ENCODE results near the gene RABAC1. TPM values are rescaled to one million over a fixed set of nuclear protein-coding genes. Genes with fewer than 3 reads are reported as not detected.

RABAC1 gene
- total RNA-seq, 1 experiment from 2014 or later, result 66.3 TPM

DNA sequence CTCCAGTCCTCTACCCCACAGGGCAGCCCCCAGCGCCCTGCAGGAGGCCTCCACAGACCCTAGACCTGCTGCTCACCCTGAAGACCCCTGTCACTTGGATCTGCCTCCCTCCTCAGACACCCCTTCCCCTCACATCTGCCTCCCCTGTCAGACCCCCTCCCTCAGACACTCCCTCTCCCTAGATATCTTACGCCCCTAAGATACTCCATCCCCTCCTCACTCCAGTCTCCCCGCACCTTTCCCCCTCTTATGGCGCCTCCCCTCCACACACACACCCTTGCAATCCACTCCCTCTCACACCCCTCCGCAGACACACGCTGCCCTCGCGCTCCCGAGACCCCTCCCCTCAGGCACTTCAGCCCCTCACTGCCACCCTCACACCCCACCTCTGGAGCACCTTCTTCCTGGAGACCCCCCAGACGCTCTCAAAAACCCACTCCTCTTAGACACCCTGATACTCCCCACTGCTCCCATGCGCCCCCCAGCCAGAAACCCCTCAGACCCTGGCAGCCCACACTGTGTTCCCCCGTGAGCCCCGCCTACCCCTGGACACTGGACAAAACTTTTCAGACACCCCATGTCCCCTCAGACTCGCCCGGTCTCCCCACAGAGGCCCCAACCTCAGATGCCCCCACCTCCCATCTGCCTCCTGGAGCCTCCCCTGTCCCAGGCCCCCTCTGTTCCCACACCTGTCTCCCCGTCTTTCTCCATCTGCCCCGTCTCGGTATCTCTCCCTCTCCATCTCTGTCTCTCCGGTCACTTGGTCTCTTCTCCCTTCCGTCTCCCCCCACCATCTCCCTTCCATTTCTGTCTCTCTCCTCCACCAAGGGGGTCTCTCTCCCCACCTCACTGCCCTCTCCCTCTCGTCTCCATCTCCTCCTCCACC is 45.3 kb downstream of the RABAC1 start:
- ChIA-PET RAD21 (ENCODE audit: low non-redundant PET in 1 of 2, low total read pairs in 2 of 2, uncharacterized antibody in 2 of 2, unreplicated experiment in 2 of 2) (no interaction called here), CTCF (no interaction called here), POLR2A (no interaction called here)
- Histone ChIP-seq H3K4me3 (replicated peaks in 1 of 2; ENCODE audit: low read depth in 1 of 2, low read length in 2 of 2) (no peak overlapping the region), H3K27me3 (ENCODE audit: insufficient read depth, low read length) (no peaks in the 10 kb centered on the region; the same call in 1 of the 2 replicates), H3K9me2 (ENCODE audit: insufficient read depth) (no peaks in the 10 kb centered on the region), H3K79me2 (ENCODE audit: insufficient read depth, low read length) (no peaks in the 10 kb centered on the region), H3K9me3 (ENCODE audit: control insufficient read depth in 1 of 2, insufficient read depth in 1 of 2, low read depth in 1 of 2, low read length in 2 of 2) (no peaks in the 10 kb centered on the region), H3K36me3 (ENCODE audit: control insufficient read depth in 1 of 2, insufficient read depth in 2 of 2, low read length in 2 of 2) (no peaks in the 10 kb centered on the region), H3K4me2 (ENCODE audit: low read length) (no peak overlapping the region), H4K20me1 (ENCODE audit: insufficient read depth) (no peaks in the 10 kb centered on the region), H2AFZ (ENCODE audit: low read depth, low read length, poor library complexity, severe bottlenecking) (no peak overlapping the region), H3K27ac (ENCODE audit: low read depth, low read length) (no peak overlapping the region), H3K4me1 (ENCODE audit: control insufficient read depth in 1 of 2, insufficient read depth in 2 of 2, low read length in 2 of 2) (no peaks in the 10 kb centered on the region), H3K9ac (ENCODE audit: low read length) (no peak overlapping the region)
- DNase-seq (ENCODE audit: low read depth, low spot score), result no peak
- no peak for ATAC-seq
- BruUV-seq (replicated peaks), result no TSS peak
- TF ChIP-seq EGR1 (IDR thresholded peaks at IDR 0.05; ENCODE audit: low read depth), result no peak
- no peak for TF ChIP-seq POLR2AphosphoS5 (IDR thresholded peaks at IDR 0.05; ENCODE audit: low read depth, low read length)
- TF ChIP-seq, protein P1, sequence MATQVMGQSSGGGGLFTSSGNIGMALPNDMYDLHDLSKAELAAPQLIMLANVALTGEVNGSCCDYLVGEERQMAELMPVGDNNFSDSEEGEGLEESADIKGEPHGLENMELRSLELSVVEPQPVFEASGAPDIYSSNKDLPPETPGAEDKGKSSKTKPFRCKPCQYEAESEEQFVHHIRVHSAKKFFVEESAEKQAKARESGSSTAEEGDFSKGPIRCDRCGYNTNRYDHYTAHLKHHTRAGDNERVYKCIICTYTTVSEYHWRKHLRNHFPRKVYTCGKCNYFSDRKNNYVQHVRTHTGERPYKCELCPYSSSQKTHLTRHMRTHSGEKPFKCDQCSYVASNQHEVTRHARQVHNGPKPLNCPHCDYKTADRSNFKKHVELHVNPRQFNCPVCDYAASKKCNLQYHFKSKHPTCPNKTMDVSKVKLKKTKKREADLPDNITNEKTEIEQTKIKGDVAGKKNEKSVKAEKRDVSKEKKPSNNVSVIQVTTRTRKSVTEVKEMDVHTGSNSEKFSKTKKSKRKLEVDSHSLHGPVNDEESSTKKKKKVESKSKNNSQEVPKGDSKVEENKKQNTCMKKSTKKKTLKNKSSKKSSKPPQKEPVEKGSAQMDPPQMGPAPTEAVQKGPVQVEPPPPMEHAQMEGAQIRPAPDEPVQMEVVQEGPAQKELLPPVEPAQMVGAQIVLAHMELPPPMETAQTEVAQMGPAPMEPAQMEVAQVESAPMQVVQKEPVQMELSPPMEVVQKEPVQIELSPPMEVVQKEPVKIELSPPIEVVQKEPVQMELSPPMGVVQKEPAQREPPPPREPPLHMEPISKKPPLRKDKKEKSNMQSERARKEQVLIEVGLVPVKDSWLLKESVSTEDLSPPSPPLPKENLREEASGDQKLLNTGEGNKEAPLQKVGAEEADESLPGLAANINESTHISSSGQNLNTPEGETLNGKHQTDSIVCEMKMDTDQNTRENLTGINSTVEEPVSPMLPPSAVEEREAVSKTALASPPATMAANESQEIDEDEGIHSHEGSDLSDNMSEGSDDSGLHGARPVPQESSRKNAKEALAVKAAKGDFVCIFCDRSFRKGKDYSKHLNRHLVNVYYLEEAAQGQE (IDR thresholded peaks at IDR 0.05; ENCODE audit: low read depth), result no peak
- no peak for TF ChIP-seq SP1 (IDR thresholded peaks at IDR 0.05; ENCODE audit: low read depth)
- TF ChIP-seq JUND (IDR thresholded peaks at IDR 0.05), result no peak
- TF ChIP-seq, protein P2, sequence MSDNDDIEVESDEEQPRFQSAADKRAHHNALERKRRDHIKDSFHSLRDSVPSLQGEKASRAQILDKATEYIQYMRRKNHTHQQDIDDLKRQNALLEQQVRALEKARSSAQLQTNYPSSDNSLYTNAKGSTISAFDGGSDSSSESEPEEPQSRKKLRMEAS (IDR thresholded peaks at IDR 0.05), result no peak
- TF ChIP-seq ZFX (IDR thresholded peaks at IDR 0.05), result no peak
- TF ChIP-seq POLR2A (IDR thresholded peaks at IDR 0.05; ENCODE audit: borderline replicate concordance, extremely low read depth, insufficient read depth, insufficient read length), result no peak
- TF ChIP-seq YY1 (IDR thresholded peaks at IDR 0.05; ENCODE audit: extremely low read depth, insufficient replicate concordance, low read depth, low read length), result no peak
- TF ChIP-seq FOSL1 (IDR thresholded peaks at IDR 0.05; ENCODE audit: low read depth), result no peak
- TF ChIP-seq SIN3A (IDR thresholded peaks at IDR 0.05; ENCODE audit: low read depth), result no peak
- TF ChIP-seq EZH2phosphoT487 (IDR thresholded peaks at IDR 0.05; ENCODE audit: borderline replicate concordance), result no peak
- TF ChIP-seq, protein P3, sequence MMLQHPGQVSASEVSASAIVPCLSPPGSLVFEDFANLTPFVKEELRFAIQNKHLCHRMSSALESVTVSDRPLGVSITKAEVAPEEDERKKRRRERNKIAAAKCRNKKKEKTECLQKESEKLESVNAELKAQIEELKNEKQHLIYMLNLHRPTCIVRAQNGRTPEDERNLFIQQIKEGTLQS (IDR thresholded peaks at IDR 0.05), result no peak
- TF ChIP-seq TCF7L2 (IDR thresholded peaks at IDR 0.05; ENCODE audit: borderline replicate concordance, extremely low read depth, insufficient read depth, insufficient read length), result no peak
- TF ChIP-seq, protein P4, sequence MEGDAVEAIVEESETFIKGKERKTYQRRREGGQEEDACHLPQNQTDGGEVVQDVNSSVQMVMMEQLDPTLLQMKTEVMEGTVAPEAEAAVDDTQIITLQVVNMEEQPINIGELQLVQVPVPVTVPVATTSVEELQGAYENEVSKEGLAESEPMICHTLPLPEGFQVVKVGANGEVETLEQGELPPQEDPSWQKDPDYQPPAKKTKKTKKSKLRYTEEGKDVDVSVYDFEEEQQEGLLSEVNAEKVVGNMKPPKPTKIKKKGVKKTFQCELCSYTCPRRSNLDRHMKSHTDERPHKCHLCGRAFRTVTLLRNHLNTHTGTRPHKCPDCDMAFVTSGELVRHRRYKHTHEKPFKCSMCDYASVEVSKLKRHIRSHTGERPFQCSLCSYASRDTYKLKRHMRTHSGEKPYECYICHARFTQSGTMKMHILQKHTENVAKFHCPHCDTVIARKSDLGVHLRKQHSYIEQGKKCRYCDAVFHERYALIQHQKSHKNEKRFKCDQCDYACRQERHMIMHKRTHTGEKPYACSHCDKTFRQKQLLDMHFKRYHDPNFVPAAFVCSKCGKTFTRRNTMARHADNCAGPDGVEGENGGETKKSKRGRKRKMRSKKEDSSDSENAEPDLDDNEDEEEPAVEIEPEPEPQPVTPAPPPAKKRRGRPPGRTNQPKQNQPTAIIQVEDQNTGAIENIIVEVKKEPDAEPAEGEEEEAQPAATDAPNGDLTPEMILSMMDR (IDR thresholded peaks at IDR 0.05 in 2 of 3, conservative IDR thresholded peaks at IDR 0.05 in 1 of 3; ENCODE audit: borderline replicate concordance in 1 of 3, insufficient read depth in 1 of 3, low read depth in 2 of 3, low read length in 2 of 3), result no peak
- TF ChIP-seq CBX3 (IDR thresholded peaks at IDR 0.05; ENCODE audit: low read depth), result no peak
- TF ChIP-seq ZNF274 (IDR thresholded peaks at IDR 0.05; ENCODE audit: low read depth, low read length), result no peak
- intact Hi-C loops (cut with micrococcal nuclease), result no loop called here

Data from HCT116 (cell line).